VCaP (cell line): Measurements from ENCODE around the gene CPM.

Experiments used
- H3K27ac ChIP-seq: fragments of 450-650 bp; 2 replicates; pipeline ENCODE4 v1.5.1; 2017
- CTCF ChIP-seq: fragments of 450-650 bp; conservative IDR thresholded peaks from 2 replicates; pipeline ENCODE4 v1.5.1; 2017; ENCODE audit warnings: mild to moderate bottlenecking, moderate library complexity

The CPM gene

GRCh38 chr12:68908076-68908475 lies 24.9 kb downstream of the CPM start:
- no peak for TF ChIP-seq CTCF
- H3K27ac ChIP-seq: no peak overlapping the region

GRCh38 chr12:68905733-68906132 lies 27.2 kb downstream of the CPM start:
- no peak for TF ChIP-seq CTCF
- no peak overlapping the region for H3K27ac ChIP-seq

- H3K27ac ChIP-seq: no peak overlapping the region
- TF ChIP-seq CTCF: no peak
Measured at GRCh38 chr12:68904351-68904962, 28.5 kb downstream of the CPM start.

GRCh38 chr12:68903511-68903910 lies 29.5 kb downstream of the CPM start:
- no peak for TF ChIP-seq CTCF
- no peak overlapping the region for H3K27ac ChIP-seq

GRCh38 chr12:68901551-68901950 lies 31.4 kb downstream of the CPM start:
- no peak overlapping the region for H3K27ac ChIP-seq
- no peak for TF ChIP-seq CTCF

- no peak for TF ChIP-seq CTCF
- H3K27ac ChIP-seq: no peak overlapping the region
Measured at GRCh38 chr12:68901145-68901544, 31.8 kb downstream of the CPM start.

- no peak overlapping the region for H3K27ac ChIP-seq
- no peak for TF ChIP-seq CTCF
Measured at GRCh38 chr12:68900241-68900640, 32.7 kb downstream of the CPM start.
